Measurements from ENCODE around the gene TMEM163.

DNA sequence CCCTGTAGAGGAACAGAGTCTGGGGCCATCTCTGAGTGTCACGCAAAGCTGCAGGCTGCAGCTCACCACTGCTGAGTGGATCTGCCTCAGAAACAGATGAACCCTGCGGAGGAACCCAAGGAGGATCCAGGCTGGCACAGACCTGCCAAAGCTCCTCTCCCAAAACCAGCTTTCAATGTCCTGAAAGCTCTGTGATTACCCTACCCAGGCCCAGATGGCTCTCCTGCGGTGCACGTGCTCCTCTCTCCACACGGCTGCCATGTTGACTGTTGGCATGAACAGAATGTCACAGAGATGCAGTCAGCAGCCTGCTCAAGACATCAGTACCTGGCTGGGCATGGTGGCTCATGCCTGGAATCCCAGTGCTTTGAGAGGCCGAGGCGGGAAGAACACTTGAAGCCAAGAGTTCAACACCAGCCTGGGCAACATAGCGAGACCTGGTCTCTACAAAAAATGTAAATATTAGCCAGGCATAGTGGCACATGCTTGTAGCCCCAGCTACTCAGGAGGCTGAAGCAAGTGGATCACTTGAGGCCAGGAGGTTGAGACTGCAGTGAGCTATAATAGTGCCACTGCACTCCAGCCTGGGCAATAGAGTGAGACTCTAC lies 248.1 kb downstream of the TMEM163 start:
- no peak for TF ChIP-seq TEAD4 (IDR thresholded peaks at IDR 0.05)
- no peak for TF ChIP-seq RAD21 (IDR thresholded peaks at IDR 0.05; ENCODE audit: low read depth)
- TF ChIP-seq EP300 (IDR thresholded peaks at IDR 0.05; ENCODE audit: borderline replicate concordance), result no peak
- TF ChIP-seq YY1 (IDR thresholded peaks at IDR 0.05; ENCODE audit: low read depth), result no peak
- TF ChIP-seq USF1 (IDR thresholded peaks at IDR 0.05), result no peak
- no peak for TF ChIP-seq NFIC (IDR thresholded peaks at IDR 0.05)
- TF ChIP-seq TCF12 (IDR thresholded peaks at IDR 0.05; ENCODE audit: low read depth), result no peak
- TF ChIP-seq REST (IDR thresholded peaks at IDR 0.05; ENCODE audit: low read depth), result no peak
